K562 (cell line): ENCODE results near the gene AP1M1. TPM values are rescaled to one million over a fixed set of nuclear protein-coding genes. Genes with fewer than 3 reads are reported as not detected.

Source experiments
- ATAC-seq: fragments of 200-7000 bp; cut with Tn5 transposase; 3 replicates; pipeline ENCODE4 v1.9.1; 2020; ENCODE audit warnings: moderate library complexity
- BruUV-seq: library from RNA; stranded (reverse); fragments of 400-500 nt; replicated peaks from 2 replicates; lab custom pipeline; 2021; lab: Mats Ljungman, UMichigan
- CTCF ChIA-PET: fragments of 300-600 bp; formaldehyde crosslinking; extraction: SDS; loops from one replicate; lab custom pipeline; 2021; ENCODE audit warnings: low intra/inter-chr PET ratio; lab: Yijun Ruan, JAX
- POLR2A ChIA-PET: fragments of 300-600, 350-650 bp; sonication (Branson Sonifier 250); formaldehyde crosslinking; extraction: SDS; loops from one replicate; lab custom pipeline; 2021; ENCODE audit warnings: antibody characterized with exemption, inconsistent platforms; lab: Yijun Ruan, JAX
- DNase-seq, 4 experiments: peaks; one replicate each; pipeline versions ENCODE4 v3.0.0 to v3.0.0-alpha.2; 2011 to 2018; ENCODE audit warnings: low spot score in 3 of 4, mixed read lengths in 3 of 4; ENCODE audit errors: extremely low read depth in 1 of 4
- FAIRE-seq: peaks from 2 replicates; lab custom pipeline; 2011; peaks lifted over from hg19 to GRCh38; lab: Jason Lieb, UNC
- H2AFZ ChIP-seq: 2 replicates; pipeline ENCODE4 v1.6.0; 2011; ENCODE audit warnings: low read depth, low read length, control low read depth, inconsistent platforms
- H3K27ac ChIP-seq: fragments of 200-600 bp; 3 replicates; pipeline ENCODE4 v1.8.0; 2011; ENCODE audit warnings: low read depth, mild to moderate bottlenecking, control low read depth, inconsistent platforms, low read length, moderate library complexity, mixed read lengths; ENCODE audit errors: extremely low read depth
- H3K27me3 ChIP-seq, 2 experiments: fragments of 300-600 bp in 1 of 2; 2 replicates in 1 of 2; 3 replicates in 1 of 2; pipeline versions ENCODE4 v1.6.0 to v1.8.0; 2011; ENCODE audit warnings: inconsistent platforms in 2 of 2, low read length in 2 of 2, mild to moderate bottlenecking in 1 of 2, mixed read lengths in 1 of 2, moderate library complexity in 1 of 2; ENCODE audit not compliant: control insufficient read depth in 2 of 2, insufficient read depth in 2 of 2
- H3K36me3 ChIP-seq: fragments of 300-600 bp; 3 replicates; pipeline ENCODE4 v1.8.0; 2011; ENCODE audit warnings: mild to moderate bottlenecking, low read length, inconsistent platforms; ENCODE audit not compliant: control insufficient read depth, insufficient read depth
- H3K4me1 ChIP-seq, 2 experiments: fragments of 200-600 bp in 1 of 2; replicated peaks in 1 of 2; 2 replicates in 1 of 2; 3 replicates in 1 of 2; pipeline versions ENCODE4 v1.5.1 to v1.8.0; 2011; ENCODE audit warnings: inconsistent platforms in 2 of 2, low read length in 2 of 2, mild to moderate bottlenecking in 1 of 2, mixed read lengths in 1 of 2, moderate library complexity in 1 of 2; ENCODE audit not compliant: control insufficient read depth in 2 of 2, insufficient read depth in 2 of 2
- H3K4me2 ChIP-seq: 2 replicates; pipeline ENCODE4 v1.6.1; 2011; ENCODE audit warnings: low read length, control low read depth, inconsistent platforms, mixed read lengths; ENCODE audit not compliant: insufficient read depth
- H3K4me3 ChIP-seq: fragments of 200-600 bp; sonication (generic), shearing (Covaris generic); 2 replicates; pipeline ENCODE4 v1.5.1; 2016; ENCODE audit warnings: control low read depth, inconsistent platforms
- H3K79me2 ChIP-seq: fragments of 200-600 bp; 3 replicates; pipeline ENCODE4 v1.8.0; 2011; ENCODE audit warnings: low read length, inconsistent platforms; ENCODE audit not compliant: control insufficient read depth, insufficient read depth
- H3K9ac ChIP-seq, 2 experiments: 2 replicates each; pipeline versions ENCODE4 v1.6.0 to v1.6.1; 2011; ENCODE audit warnings: low read depth in 2 of 2, low read length in 2 of 2, control low read depth in 1 of 2, inconsistent platforms in 1 of 2, mild to moderate bottlenecking in 1 of 2, mixed read lengths in 1 of 2; ENCODE audit not compliant: insufficient read depth in 1 of 2
- H3K9me1 ChIP-seq: one replicate; pipeline ENCODE4 v1.6.0; 2011; ENCODE audit warnings: inconsistent platforms, mild to moderate bottlenecking, low read length, moderate library complexity; ENCODE audit not compliant: control insufficient read depth, insufficient read depth
- H3K9me3 ChIP-seq: replicated peaks from 2 replicates; pipeline ENCODE4 v1.5.1; 2011; ENCODE audit warnings: low read depth, low read length, inconsistent platforms; ENCODE audit not compliant: control insufficient read depth, insufficient read depth
- H4K20me1 ChIP-seq: replicated peaks from 2 replicates; pipeline ENCODE4 v1.6.1; 2011; ENCODE audit warnings: low read length, inconsistent platforms, mixed read lengths; ENCODE audit not compliant: control insufficient read depth, insufficient read depth
- CEBPB ChIP-seq: fragments of 450-650 bp; IDR thresholded peaks from 2 replicates; pipeline ENCODE4 v1.6.1; 2016; ENCODE audit warnings: missing genetic modification characterization, missing compliant biosample characterization
- CEBPG ChIP-seq, 3 experiments: fragments of 200-800 bp in 1 of 3; sonication (Bioruptor generic) in 1 of 3; sonication (generic) in 1 of 3; formaldehyde crosslinking in 1 of 3; IDR thresholded peaks in 2 of 3; conservative IDR thresholded peaks in 1 of 3; 2 replicates each; pipeline versions ENCODE4 v1.6.1 to v1.8.0; 2016 to 2022; ENCODE audit warnings: missing compliant biosample characterization in 2 of 3, missing genetic modification characterization in 2 of 3, mild to moderate bottlenecking in 1 of 3, missing genetic modification reagents in 1 of 3
- EGR1 ChIP-seq: fragments of 450-650 bp; conservative IDR thresholded peaks from 2 replicates; pipeline ENCODE4 v1.6.1; 2017; ENCODE audit warnings: mild to moderate bottlenecking
- NFIX ChIP-seq: fragments of 250-450 bp; sonication (Bioruptor Pico); IDR thresholded peaks from 2 replicates; pipeline ENCODE4 v1.4.0; 2020; ENCODE audit warnings: low read depth, mild to moderate bottlenecking, moderate library complexity
- WHSC1 ChIP-seq: IDR thresholded peaks from one replicate; pipeline ENCODE4 v1.6.1; 2012; ENCODE audit warnings: low read length, control low read depth, inconsistent platforms
- ZNF76 ChIP-seq: fragments of 250-450 bp; sonication (Bioruptor Pico); IDR thresholded peaks from 2 replicates; pipeline ENCODE4 v1.4.0; 2020; ENCODE audit warnings: mild to moderate bottlenecking, moderate library complexity, borderline replicate concordance
- WGBS: fragments of 100-300 bp; shearing (Covaris generic); methylation state at CpG from one replicate; pipeline ENCODE4 v1.1.6; 2016; ENCODE audit warnings: low coverage, mixed read lengths; ENCODE audit not compliant: insufficient coverage; ENCODE audit errors: missing lambda C conversion rate; 5-methylcytosine and 5-hydroxymethylcytosine counted together
- in situ Hi-C: fragments of 300-500 bp; cut with MboI; formaldehyde crosslinking; loops from 4 replicates; pipeline ENCODE4 v1.15.0; 2018; ENCODE audit warnings: inconsistent platforms, mixed read lengths
- intact Hi-C: fragments of 100-400 bp; cut with micrococcal nuclease; formaldehyde crosslinking; loops from 2 replicates; pipeline ENCODE4 v1.14.2; 2022
- polyA plus RNA-seq, 8 experiments: library from polyadenylated mRNA; depleted of rRNA in 4 of 8; stranded (reverse) in 5 of 8; unstranded in 3 of 8; fragments of >200 nt; fragmentation: Nextera tagmentation in 2 of 8; fragmentation: Illumina TruSeq in 1 of 8; extraction: Ambion mirVana in 2 of 8; extraction: Trizol in 1 of 8; gene quantifications; 2 replicates each; pipeline versions ENCODE4 v1.2.1 to v1.2.3, GENCODE V29; 2011 to 2014; ENCODE audit warnings: inconsistent platforms in 1 of 8, missing spikeins in 1 of 8
- total RNA-seq, 7 experiments: library from RNA; depleted of rRNA in 6 of 7; stranded (reverse); fragments of >200 nt in 6 of 7; fragmentation: Illumina TruSeq in 2 of 7; extraction: Trizol in 2 of 7; gene quantifications; 2 replicates each; pipeline versions ENCODE4 v1.2.1 to v1.2.3, GENCODE V29; 2011 to 2021; ENCODE audit warnings: low replicate concordance in 1 of 7

AP1M1 gene
- total and polyA plus RNA-seq, 9 of the 15 experiments (the other 6 are each of a cell fraction or from before 2014, with no cell fraction given), result 0.87 to 56.2 (median 29.1) TPM

GRCh38 chr19:16283210-16284061, 85.7 kb downstream of the AP1M1 start:
- intact Hi-C loops (no loop called here), in situ Hi-C loops (no loop called here)
- Histone ChIP-seq H3K9me1 (no peaks in the 10 kb centered on the region), H2AFZ (no peak overlapping the region), H3K4me1 (peaks cover 0 to 11% of the 10 kb centered on the region in 2 experiments; a peak in 1 of 5 replicates), H3K36me3 (no peaks in the 10 kb centered on the region), H4K20me1 (peaks cover 7% of the 10 kb centered on the region; the same call in 1 of the 2 replicates), H3K9ac (peak overlapping the region in 1 of 2 experiments; percentile 48; a peak in 1 of 4 replicates), H3K27me3 (peaks cover 31 to 57% of the 10 kb centered on the region in 2 experiments; a peak in 4 of 5 replicates), H3K79me2 (no peaks in the 10 kb centered on the region), H3K27ac (no peak overlapping the region), H3K4me2 (no peak overlapping the region), H3K9me3 (no peaks in the 10 kb centered on the region), H3K4me3 (no peak overlapping the region)
- FAIRE-seq, result no peak
- no TSS peak for BruUV-seq
- WGBS, result 11% methylated on average over 30 of the region's 36 CpGs
- ChIA-PET CTCF (no interaction called here), POLR2A (interaction anchor here (0.6 to 0.7 kb wide), 2 partner anchors 27 to 377 kb away, joined by 3 to 5 read pairs; partner anchors contain the start of gene TMEM38A)
- ATAC-seq, result no peak; the same call in 2 of the 3 replicates
- DNase-seq, result no peak
- TF ChIP-seq CEBPB (tag) (peak; percentile 50), NFIX (CRISPR knock-in tag) (no peak), WHSC1 (no peak), EGR1 (peak; percentile 33; the same call in 1 of the 2 replicates), ZNF76 (CRISPR knock-in tag) (no peak), CEBPG (CRISPR knock-in tag; IDR thresholded peaks at IDR 0.05) (no peak), CEBPG (tag; conservative IDR thresholded peaks at IDR 0.05 in 1 of 2, IDR thresholded peaks at IDR 0.05 in 1 of 2) (peak in 1 of 2 experiments; percentile 51; a peak in 2 of 4 replicates)
